Spleen (tissue), 11 donors: ENCODE measurements around the gene GMEB2. TPM values are rescaled to one million over a fixed set of nuclear protein-coding genes. Genes with fewer than 3 reads are reported as not detected.

ENCODE experiments used
- DNase-seq: peaks from one replicate; pipeline ENCODE4 v3.0.0-alpha.2; 2020
- H3K27ac ChIP-seq, 8 donors: fragments of 200-600 bp; sonication (generic) in 7 of 8; 1 replicate in 4 of 8; 2 replicates in 4 of 8; pipeline versions ENCODE4 v1.5.0 to v1.8.0; 2016 to 2021; ENCODE audit warnings: inconsistent platforms in 4 of 8, mild to moderate bottlenecking in 4 of 8, moderate library complexity in 1 of 8
- H3K27me3 ChIP-seq, 7 donors: fragments of 200-600 bp; sonication (generic) in 6 of 7; replicated peaks in 1 of 7; 1 replicate in 4 of 7; 2 replicates in 3 of 7; pipeline versions ENCODE4 v1.5.0 to v1.8.0; 2016 to 2021; ENCODE audit warnings: inconsistent platforms in 3 of 7, mild to moderate bottlenecking in 1 of 7
- H3K36me3 ChIP-seq, 6 donors: fragments of 200-600 bp; sonication (generic) in 5 of 6; 1 replicate in 4 of 6; 2 replicates in 2 of 6; pipeline versions ENCODE4 v1.5.0 to v1.8.0; 2016 to 2021; ENCODE audit warnings: inconsistent platforms in 2 of 6
- H3K4me1 ChIP-seq, 6 donors: fragments of 200-600 bp; sonication (generic) in 5 of 6; 1 replicate in 3 of 6; 2 replicates in 3 of 6; pipeline versions ENCODE4 v1.5.0 to v1.8.0; 2016 to 2021; ENCODE audit warnings: inconsistent platforms in 3 of 6
- H3K4me3 ChIP-seq, 8 donors: fragments of 200-600 bp; sonication (generic) in 7 of 8; 1 replicate in 4 of 8; 2 replicates in 4 of 8; pipeline versions ENCODE4 v1.5.0 to v1.8.0; 2016 to 2021; ENCODE audit warnings: inconsistent platforms in 4 of 8, mild to moderate bottlenecking in 4 of 8, moderate library complexity in 2 of 8
- H3K9me3 ChIP-seq, 8 donors: fragments of 200-600 bp; sonication (generic) in 7 of 8; 1 replicate in 4 of 8; 2 replicates in 4 of 8; pipeline versions ENCODE4 v1.5.0 to v1.8.0; 2016 to 2021; ENCODE audit warnings: inconsistent platforms in 4 of 8
- POLR2A ChIP-seq, 3 donors: fragments of 450-650 bp; IDR thresholded peaks; one replicate each; pipeline ENCODE4 v1.5.1; 2017; ENCODE audit warnings: antibody characterized with exemption in 3 of 3, mild to moderate bottlenecking in 1 of 3
- POLR2AphosphoS5 ChIP-seq, 3 donors: sonication (generic); formaldehyde crosslinking; IDR thresholded peaks; one replicate each; pipeline ENCODE4 v1.5.1; 2017; ENCODE audit warnings: antibody characterized with exemption in 3 of 3
- WGBS, 5 donors: extraction: QIAGEN DNeasy Blood & Tissue Kit in 3 of 5; methylation state at CpG; one replicate each; pipeline versions ENCODE4 v1.1.5 to v1.1.7; 2013 to 2018; 5-methylcytosine and 5-hydroxymethylcytosine counted together
- intact Hi-C: fragments of 100-400 bp; cut with DNase I; formaldehyde crosslinking; loops from one replicate; pipeline ENCODE4 v1.15.0; 2023; ENCODE audit warnings: low total_unique reads
- polyA plus RNA-seq, 3 donors: library from polyadenylated mRNA; stranded (reverse); fragments of 200-250 nt; gene quantifications; one replicate each; pipeline ENCODE4 v1.2.1, GENCODE V29; 2013
- total RNA-seq, 7 donors: library from RNA; depleted of rRNA in 3 of 7; stranded (reverse); fragments of >200 nt in 3 of 7; fragmentation: NEBNext Ultra II Directional in 4 of 7; extraction: Animal tissue kit (Norgen Biotek cat#: 25700) in 4 of 7; gene quantifications; one replicate each; pipeline versions ENCODE4 v1.1.0 to v1.2.1, GENCODE V29; 2016 to 2021
- TF ChIP-seq, protein P1 (sequence below), 11 experiments: fragments of 200-600 bp in 7 of 11; fragments of 450-650 bp in 4 of 11; sonication (generic) in 4 of 11; IDR thresholded peaks in 8 of 11; conservative IDR thresholded peaks in 3 of 11; 1 replicate in 7 of 11; 2 replicates in 4 of 11; pipeline versions ENCODE4 v1.4.0 to v1.8.0; 2016 to 2021; ENCODE audit warnings: antibody characterized with exemption in 11 of 11, inconsistent platforms in 4 of 11, mild to moderate bottlenecking in 1 of 11
- donor health status: healthy with polysubstance abuse.
- donor health status: DM: no; HTN: no; CAD: no; lungs with moderate emphysema.
- donor health status: DM: no; HTN: no; CAD: no.
- donor health status: Bipolar disorder and iron deficiency.
- donor health status: healthy.
- donor health status: DM: no; HTN: no; CAD: no.
- donor health status: DM: yes; HTN: yes; CAD: no.

GMEB2 gene
- total and polyA plus RNA-seq, 10 donors: 8.6 to 15.0 (median 12.5) TPM

GRCh38 chr20:63591786-63592355 lies 35.0 kb downstream of the GMEB2 start:
- Histone ChIP-seq H3K27me3 (no peaks in the 10 kb centered on the region), H3K4me1 (peaks cover 0 to 20% (median 11%) of the 10 kb centered on the region in 6 donors), H3K4me3 (no peak overlapping the region), H3K27ac (no peak overlapping the region), H3K9me3 (no peaks in the 10 kb centered on the region), H3K36me3 (peaks cover 0 to 99% (median 77%) of the 10 kb centered on the region in 6 donors)
- intact Hi-C loops: no loop called here
- TF ChIP-seq POLR2A (IDR thresholded peaks at IDR 0.05): no peak
- TF ChIP-seq POLR2AphosphoS5 (IDR thresholded peaks at IDR 0.05): no peak
- TF ChIP-seq, protein P1, sequence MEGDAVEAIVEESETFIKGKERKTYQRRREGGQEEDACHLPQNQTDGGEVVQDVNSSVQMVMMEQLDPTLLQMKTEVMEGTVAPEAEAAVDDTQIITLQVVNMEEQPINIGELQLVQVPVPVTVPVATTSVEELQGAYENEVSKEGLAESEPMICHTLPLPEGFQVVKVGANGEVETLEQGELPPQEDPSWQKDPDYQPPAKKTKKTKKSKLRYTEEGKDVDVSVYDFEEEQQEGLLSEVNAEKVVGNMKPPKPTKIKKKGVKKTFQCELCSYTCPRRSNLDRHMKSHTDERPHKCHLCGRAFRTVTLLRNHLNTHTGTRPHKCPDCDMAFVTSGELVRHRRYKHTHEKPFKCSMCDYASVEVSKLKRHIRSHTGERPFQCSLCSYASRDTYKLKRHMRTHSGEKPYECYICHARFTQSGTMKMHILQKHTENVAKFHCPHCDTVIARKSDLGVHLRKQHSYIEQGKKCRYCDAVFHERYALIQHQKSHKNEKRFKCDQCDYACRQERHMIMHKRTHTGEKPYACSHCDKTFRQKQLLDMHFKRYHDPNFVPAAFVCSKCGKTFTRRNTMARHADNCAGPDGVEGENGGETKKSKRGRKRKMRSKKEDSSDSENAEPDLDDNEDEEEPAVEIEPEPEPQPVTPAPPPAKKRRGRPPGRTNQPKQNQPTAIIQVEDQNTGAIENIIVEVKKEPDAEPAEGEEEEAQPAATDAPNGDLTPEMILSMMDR (IDR thresholded peaks at IDR 0.05 in 8 of 11, conservative IDR thresholded peaks at IDR 0.05 in 3 of 11): no peak
- WGBS, 5 donors: 93 to 98% (median 95%) methylated on average over 23 to 28 of the region's 28 CpGs
- no peak for DNase-seq

DNA sequence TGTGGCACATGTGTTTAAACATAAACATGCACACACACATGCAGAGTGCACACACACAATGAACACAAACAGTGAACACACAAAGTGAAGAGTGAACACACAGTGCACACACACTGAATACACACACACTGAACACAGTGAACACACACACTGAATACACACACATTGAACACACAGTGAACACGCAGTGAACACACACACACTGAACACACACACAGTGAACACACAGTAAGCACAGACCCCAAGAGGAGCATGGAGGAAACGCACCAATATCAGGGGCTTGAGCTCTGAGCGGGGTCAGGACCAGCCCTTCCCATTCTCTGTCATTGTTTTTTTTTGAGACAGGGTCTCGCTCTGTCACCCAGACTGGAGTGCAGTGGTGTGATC lies 35.8 kb downstream of the GMEB2 start:
- no peak for DNase-seq
- TF ChIP-seq POLR2A (IDR thresholded peaks at IDR 0.05): no peak
- TF ChIP-seq, protein P1 (IDR thresholded peaks at IDR 0.05 in 8 of 11, conservative IDR thresholded peaks at IDR 0.05 in 3 of 11): no peak
- TF ChIP-seq POLR2AphosphoS5 (IDR thresholded peaks at IDR 0.05): no peak
- 85 to 97% (median 95%) methylated on average over 4 of the region's 4 CpGs for WGBS, 5 donors
- Histone ChIP-seq H3K27me3 (no peaks in the 10 kb centered on the region), H3K27ac (no peak overlapping the region), H3K36me3 (peaks cover 0 to 96% (median 70%) of the 10 kb centered on the region in 6 donors), H3K4me3 (no peak overlapping the region), H3K4me1 (peaks cover 0 to 24% (median 11%) of the 10 kb centered on the region in 6 donors), H3K9me3 (no peaks in the 10 kb centered on the region)
- intact Hi-C loops: no loop called here

DNA sequence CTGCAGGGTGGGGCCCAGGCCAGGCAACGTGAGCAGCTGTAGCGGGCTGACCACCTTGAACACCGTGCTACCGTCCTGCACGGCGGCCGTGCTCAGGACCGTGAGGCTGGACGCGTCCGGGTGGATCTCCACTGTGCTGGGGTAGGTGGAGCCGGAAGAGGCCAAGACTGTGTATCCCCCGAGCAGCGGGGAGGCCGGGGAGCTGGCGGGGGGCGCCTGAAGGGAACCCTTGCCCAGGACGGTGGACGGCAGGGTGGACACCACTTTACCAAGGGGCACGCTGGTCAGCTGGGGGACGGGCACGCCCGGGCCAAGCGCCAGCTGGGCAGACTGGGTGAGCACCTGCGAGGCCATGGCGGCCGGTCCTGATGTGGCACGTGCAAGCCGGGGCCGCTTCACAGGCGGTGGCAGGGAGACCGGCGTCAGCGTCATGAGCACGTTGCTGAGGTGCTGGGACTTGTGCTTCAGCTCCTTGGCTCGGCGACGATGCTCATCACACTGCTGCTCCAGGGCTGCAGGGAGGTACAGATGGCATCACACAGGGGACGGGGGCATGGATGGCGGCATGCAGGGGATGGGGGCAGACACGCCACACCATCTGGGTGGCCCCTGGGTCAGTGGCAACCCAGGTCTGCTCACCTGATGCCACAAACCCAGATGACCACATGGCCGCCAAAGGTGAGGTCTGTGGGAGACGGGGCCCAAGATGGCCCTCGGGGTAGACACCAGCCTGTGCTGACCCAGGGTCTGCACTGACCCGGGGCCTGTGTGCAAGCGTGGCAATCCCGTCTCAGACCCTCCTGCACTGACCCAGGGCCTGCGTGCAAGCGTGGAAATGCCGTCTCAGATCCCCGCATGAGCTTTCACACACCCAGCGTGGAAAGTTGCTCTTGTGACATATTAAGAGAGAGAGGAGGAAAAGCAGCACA lies 36.4 kb downstream of the GMEB2 start:
- 93 to 96% (median 95%) methylated on average over 34 to 52 of the region's 52 CpGs for WGBS, 5 donors
- H3K36me3 ChIP-seq: peaks cover 0 to 89% (median 63%) of the 10 kb centered on the region in 6 donors
- DNase-seq: no peak

More for the DNA sequence above, 36.4 kb downstream of the GMEB2 start:
- no peaks in the 10 kb centered on the region for H3K9me3 ChIP-seq
- intact Hi-C loops: no loop called here
- peaks cover 0 to 30% (median 12%) of the 10 kb centered on the region in 6 donors for H3K4me1 ChIP-seq
- TF ChIP-seq, protein P1 (IDR thresholded peaks at IDR 0.05 in 8 of 11, conservative IDR thresholded peaks at IDR 0.05 in 3 of 11): no peak
- TF ChIP-seq POLR2AphosphoS5 (IDR thresholded peaks at IDR 0.05) (peak in 1 of 3 donors; percentile 30), POLR2A (IDR thresholded peaks at IDR 0.05) (no peak)
- H3K27me3 ChIP-seq: no peaks in the 10 kb centered on the region
- no peak overlapping the region for H3K4me3 ChIP-seq
- H3K27ac ChIP-seq: no peak overlapping the region
